BE2C (cell line): ENCODE results near the gene FOXN3.

Experiments
- DNase-seq: peaks from one replicate; pipeline ENCODE4 v3.0.0-alpha.2; 2020
- H3K27me3 ChIP-seq: fragments of 250-450 bp; sonication (Bioruptor Pico); 2 replicates; pipeline ENCODE4 v1.5.1; 2020; ENCODE audit warnings: mild to moderate bottlenecking
- H3K36me3 ChIP-seq: fragments of 250-450 bp; sonication (Bioruptor Pico); 2 replicates; pipeline ENCODE4 v1.5.1; 2020; ENCODE audit warnings: mild to moderate bottlenecking
- H3K4me1 ChIP-seq: fragments of 250-450 bp; sonication (Bioruptor Pico); 2 replicates; pipeline ENCODE4 v1.5.1; 2020
- H3K4me3 ChIP-seq: 2 replicates; pipeline ENCODE4 v1.5.1; 2011; ENCODE audit warnings: low read depth, low read length
- H3K9me3 ChIP-seq: fragments of 250-450 bp; sonication (Bioruptor Pico); 2 replicates; pipeline ENCODE4 v1.5.1; 2020
- TF ChIP-seq, protein P1 (sequence below): IDR thresholded peaks from 2 replicates; pipeline ENCODE4 v1.5.1; 2012; ENCODE audit warnings: mild to moderate bottlenecking, low read depth, low read length

The FOXN3 gene

DNA sequence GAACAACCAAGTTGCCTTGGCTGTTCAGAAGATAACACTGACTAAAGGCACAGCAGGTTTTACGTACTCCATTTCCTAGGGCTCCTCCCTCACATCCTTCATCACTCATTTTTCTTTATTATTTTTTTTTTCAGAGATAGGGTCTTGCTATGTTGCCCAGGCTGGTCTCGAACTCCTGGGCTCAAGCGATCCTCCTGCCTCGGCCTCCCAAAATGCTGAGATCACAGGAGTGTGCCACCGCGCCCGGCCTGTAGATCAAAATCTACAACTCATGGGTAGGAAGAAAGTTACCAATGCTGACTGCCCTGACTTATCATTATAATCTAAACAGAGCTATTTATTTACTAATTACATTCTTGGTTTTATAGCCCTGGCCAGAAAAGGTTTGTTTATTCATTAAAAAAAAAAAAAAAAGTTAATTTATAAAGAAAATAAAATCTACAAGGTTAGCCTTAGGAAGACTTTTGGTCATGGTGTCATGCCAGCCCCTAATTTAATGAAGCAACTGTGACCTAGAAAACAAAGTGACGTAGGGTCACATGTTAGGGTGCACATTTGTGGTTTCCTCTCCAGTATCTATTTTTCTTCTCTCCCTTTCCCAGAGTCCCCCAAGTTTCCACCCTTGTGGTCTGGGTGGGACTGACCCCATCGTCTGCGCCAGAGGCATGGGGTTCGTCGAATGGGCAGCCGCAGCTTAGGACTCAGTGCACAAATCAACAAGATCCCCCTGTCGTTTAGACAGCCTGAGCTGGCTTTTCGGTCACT, 19.0 kb upstream of the FOXN3 start:
- Histone ChIP-seq H3K27me3 (no peaks in the 10 kb centered on the region), H3K4me3 (no peak overlapping the region), H3K9me3 (no peaks in the 10 kb centered on the region), H3K36me3 (no peaks in the 10 kb centered on the region), H3K4me1 (no peaks in the 10 kb centered on the region)
- DNase-seq = no peak
- TF ChIP-seq, protein P1, sequence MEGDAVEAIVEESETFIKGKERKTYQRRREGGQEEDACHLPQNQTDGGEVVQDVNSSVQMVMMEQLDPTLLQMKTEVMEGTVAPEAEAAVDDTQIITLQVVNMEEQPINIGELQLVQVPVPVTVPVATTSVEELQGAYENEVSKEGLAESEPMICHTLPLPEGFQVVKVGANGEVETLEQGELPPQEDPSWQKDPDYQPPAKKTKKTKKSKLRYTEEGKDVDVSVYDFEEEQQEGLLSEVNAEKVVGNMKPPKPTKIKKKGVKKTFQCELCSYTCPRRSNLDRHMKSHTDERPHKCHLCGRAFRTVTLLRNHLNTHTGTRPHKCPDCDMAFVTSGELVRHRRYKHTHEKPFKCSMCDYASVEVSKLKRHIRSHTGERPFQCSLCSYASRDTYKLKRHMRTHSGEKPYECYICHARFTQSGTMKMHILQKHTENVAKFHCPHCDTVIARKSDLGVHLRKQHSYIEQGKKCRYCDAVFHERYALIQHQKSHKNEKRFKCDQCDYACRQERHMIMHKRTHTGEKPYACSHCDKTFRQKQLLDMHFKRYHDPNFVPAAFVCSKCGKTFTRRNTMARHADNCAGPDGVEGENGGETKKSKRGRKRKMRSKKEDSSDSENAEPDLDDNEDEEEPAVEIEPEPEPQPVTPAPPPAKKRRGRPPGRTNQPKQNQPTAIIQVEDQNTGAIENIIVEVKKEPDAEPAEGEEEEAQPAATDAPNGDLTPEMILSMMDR = no peak

DNA sequence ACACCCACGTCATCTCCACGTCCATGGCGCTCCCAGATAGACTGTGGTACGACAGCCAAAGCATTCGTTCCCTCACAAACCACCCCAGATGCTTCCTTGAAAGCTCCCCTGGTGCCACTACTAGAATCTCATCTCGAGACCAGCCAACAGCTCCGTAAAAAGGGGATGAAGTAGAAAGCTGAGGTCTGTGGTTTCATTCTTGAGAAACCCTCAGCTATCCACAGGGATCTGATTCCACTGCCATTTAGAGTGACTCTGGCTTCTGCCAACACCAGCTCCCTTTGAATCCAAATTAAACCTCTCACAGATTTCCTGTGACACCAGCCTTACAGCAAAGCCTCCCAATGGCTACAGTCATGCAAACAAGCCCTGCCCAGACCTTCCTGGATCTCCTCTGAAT, 18.5 kb upstream of the FOXN3 start:
- H3K4me1 ChIP-seq = no peaks in the 10 kb centered on the region
- H3K36me3 ChIP-seq = no peaks in the 10 kb centered on the region
- no peaks in the 10 kb centered on the region for H3K27me3 ChIP-seq
- H3K4me3 ChIP-seq = no peak overlapping the region
- no peaks in the 10 kb centered on the region for H3K9me3 ChIP-seq
- no peak for DNase-seq
- TF ChIP-seq, protein P1 = no peak

DNA sequence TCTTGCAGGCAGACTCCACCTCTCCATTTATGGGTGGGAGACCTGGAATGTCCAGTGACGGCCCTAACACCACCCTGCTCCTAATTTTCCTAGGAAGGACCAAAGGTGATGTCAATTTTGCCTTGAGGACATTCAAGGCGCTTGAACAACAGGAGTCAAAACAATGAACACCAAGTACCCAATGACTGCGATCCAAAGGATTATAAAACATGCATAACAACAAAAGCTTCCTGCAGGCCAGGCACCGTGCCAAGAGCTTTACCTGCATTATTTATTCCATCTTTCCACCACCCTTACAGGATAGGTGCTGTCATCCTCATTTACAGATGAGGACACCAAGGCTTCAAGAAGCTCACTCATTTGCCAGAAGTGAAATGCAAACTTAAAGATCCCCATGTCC, 15.2 kb upstream of the FOXN3 start:
- no peaks in the 10 kb centered on the region for H3K36me3 ChIP-seq
- TF ChIP-seq, protein P1 = no peak
- DNase-seq = no peak
- no peaks in the 10 kb centered on the region for H3K9me3 ChIP-seq
- no peaks in the 10 kb centered on the region for H3K27me3 ChIP-seq
- H3K4me1 ChIP-seq = peaks cover 7% of the 10 kb centered on the region; the same call in 1 of the 2 replicates
- H3K4me3 ChIP-seq = no peak overlapping the region

DNA sequence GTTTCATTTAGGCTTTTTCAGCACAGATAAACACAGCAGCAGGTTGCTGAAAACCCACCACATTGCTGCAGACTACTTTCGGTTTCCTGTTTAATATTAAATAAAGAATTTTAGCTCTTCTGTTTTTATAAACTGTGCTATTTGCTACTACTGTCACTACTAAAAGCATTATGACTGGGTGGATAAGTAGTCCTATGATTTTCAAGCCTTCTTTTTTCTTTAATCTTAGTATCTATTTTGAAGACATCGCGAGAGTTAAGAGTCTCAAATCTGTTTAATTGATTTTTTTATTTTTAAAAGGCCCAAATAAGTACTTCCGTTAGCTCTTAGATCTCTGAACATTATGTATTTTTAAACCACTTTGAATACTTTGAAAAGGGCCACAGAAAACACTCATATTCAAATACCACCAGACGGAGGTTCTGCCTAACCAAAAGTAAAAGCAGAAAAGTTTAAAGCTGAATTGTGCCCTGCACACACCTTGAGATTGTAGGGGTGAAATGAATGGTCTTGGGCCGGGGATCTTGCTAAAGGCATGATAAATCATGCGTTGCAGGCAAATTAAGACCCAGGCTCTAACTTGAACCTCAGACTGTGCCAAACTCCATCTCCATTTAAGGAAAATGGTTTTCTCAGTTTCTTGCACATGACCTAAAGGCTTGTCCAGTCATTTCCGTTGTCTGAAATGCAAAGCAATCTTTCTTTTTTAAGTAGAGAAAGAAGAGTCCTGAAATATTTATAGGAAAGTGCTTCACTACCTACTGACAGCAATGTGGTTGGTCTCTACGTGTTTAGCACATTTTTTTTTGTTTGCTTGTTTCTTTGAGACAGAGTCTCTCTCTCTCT, 13.6 kb upstream of the FOXN3 start:
- Histone ChIP-seq H3K9me3 (no peaks in the 10 kb centered on the region), H3K4me3 (no peak overlapping the region), H3K36me3 (no peaks in the 10 kb centered on the region), H3K4me1 (peaks cover 7% of the 10 kb centered on the region; the same call in 1 of the 2 replicates), H3K27me3 (no peaks in the 10 kb centered on the region)
- DNase-seq = no peak
- TF ChIP-seq, protein P1 = no peak

DNA sequence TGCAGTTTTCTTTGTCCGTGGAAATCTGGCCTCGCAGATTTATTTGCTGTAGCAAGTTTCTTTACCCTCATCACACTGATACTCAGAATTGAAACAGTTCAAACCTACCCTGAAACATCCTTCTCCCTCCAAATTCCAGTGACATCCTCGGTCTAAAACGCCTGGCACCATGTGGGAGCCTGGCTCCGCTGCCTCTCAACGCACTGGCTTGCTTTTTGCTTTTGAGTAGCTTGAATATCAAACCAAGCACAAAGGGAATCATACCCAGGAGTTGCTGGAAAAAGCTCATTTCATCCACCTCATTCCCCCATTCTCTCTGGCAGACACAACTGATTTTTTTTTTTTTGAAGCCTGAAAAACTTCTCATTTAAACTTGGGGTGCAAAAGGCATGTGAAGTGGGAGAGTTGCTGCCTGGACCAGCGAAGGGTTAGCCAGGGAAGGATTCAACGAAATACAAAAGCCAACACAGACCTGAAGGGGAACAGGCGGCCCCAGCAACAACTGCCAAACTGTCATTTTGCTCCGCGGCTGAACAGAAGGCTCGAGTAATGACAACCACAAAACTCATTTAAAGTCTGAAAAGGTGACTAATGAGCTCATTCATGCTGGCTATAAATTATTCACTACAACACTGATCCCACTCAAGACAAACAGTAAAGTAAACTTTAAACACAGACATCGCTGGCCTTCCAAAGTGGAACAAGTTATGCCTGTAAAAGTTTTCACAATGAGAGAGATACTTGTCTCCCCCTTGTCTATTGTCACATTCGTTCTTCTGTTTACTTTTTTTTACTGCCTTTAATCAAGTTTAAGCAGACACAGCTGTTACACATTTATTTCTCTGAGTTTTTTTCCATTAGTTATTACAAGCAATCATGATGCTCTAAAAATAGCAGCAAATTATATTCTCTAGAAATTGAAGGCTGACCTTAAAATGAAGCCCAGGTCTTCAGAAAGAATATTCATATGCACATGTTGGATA, 12.5 kb upstream of the FOXN3 start:
- TF ChIP-seq, protein P1 = no peak
- Histone ChIP-seq H3K9me3 (no peaks in the 10 kb centered on the region), H3K27me3 (no peaks in the 10 kb centered on the region), H3K4me3 (no peak overlapping the region), H3K36me3 (no peaks in the 10 kb centered on the region), H3K4me1 (peaks cover 7% of the 10 kb centered on the region; the same call in 1 of the 2 replicates)
- no peak for DNase-seq
